Stimulated activated CD4-positive, alpha-beta T cell treated with anti-CD3 and anti-CD28 coated beads, Interleukin-12 subunit alpha, Interleukin-12 subunit beta, amount 100 ng/mL, for 24 hours (primary cell): Measurements from ENCODE around the gene PXMP4.
A peak's percentile ranks its signal among the peaks of the same experiment; 100 is the strongest.
"Not testable (repeated sequence)": the region's sequence is repeated elsewhere in the genome, so short reads cannot be mapped to it uniquely, and the experiment has no call there.

Source experiments
- DNase-seq, 2 experiments: peaks; one replicate each; pipeline ENCODE4 v3.0.0-alpha.2; 2020; ENCODE audit warnings: low read depth in 2 of 2

The PXMP4 gene

GRCh38 chr20:33719989-33720709, at the start of gene PXMP4:
Gene PXMP4 (minus strand): TSS chr20:33720310. CDS start chr20:33720207, 103 bp downstream.
- peak; percentile 72 to 77 for DNase-seq

GRCh38 chr20:33769043-33769442, 48.9 kb upstream of the PXMP4 start:
- DNase-seq, result no peak

- no peak for DNase-seq
Observed at GRCh38 chr20:33767777-33768138, 47.6 kb upstream of the PXMP4 start.

- DNase-seq, result no peak
Observed at GRCh38 chr20:33766686-33767085, 46.6 kb upstream of the PXMP4 start.

- DNase-seq, result no peak
Observed at GRCh38 chr20:33765592-33765991, 45.5 kb upstream of the PXMP4 start.

GRCh38 chr20:33765099-33765498, 45.0 kb upstream of the PXMP4 start:
- no peak for DNase-seq

GRCh38 chr20:33761698-33762250, 41.7 kb upstream of the PXMP4 start:
- no peak for DNase-seq

- DNase-seq, result no peak
Observed at GRCh38 chr20:33757458-33757857, 37.3 kb upstream of the PXMP4 start.

GRCh38 chr20:33757046-33757445, 36.9 kb upstream of the PXMP4 start:
- no peak for DNase-seq

- not testable (repeated sequence) for DNase-seq
Observed at GRCh38 chr20:33755936-33756490, 35.9 kb upstream of the PXMP4 start.

GRCh38 chr20:33753763-33754162, 33.7 kb upstream of the PXMP4 start:
- DNase-seq, result no peak

GRCh38 chr20:33753143-33753542, 33.0 kb upstream of the PXMP4 start:
- no peak for DNase-seq

- DNase-seq, result no peak
Observed at GRCh38 chr20:33751775-33752174, 31.7 kb upstream of the PXMP4 start.

- no peak for DNase-seq
Observed at GRCh38 chr20:33746325-33746998, 26.4 kb upstream of the PXMP4 start.

- DNase-seq, result no peak
Observed at GRCh38 chr20:33744773-33745385, 24.8 kb upstream of the PXMP4 start.

GRCh38 chr20:33744181-33744580, 24.1 kb upstream of the PXMP4 start:
- no peak for DNase-seq

- DNase-seq, result no peak
Observed at GRCh38 chr20:33740189-33740588, 20.1 kb upstream of the PXMP4 start.

GRCh38 chr20:33739493-33739892, 19.4 kb upstream of the PXMP4 start:
- no peak for DNase-seq

- no peak for DNase-seq
Observed at GRCh38 chr20:33736962-33737361, 16.9 kb upstream of the PXMP4 start.

- DNase-seq, result no peak
Observed at GRCh38 chr20:33733654-33734576, 13.8 kb upstream of the PXMP4 start.
